Hematopoietic multipotent progenitor cell treated with erythropoietin and hydrocortisone succinate and interleukin-3 and kit ligand, for 4 days (in vitro differentiated cells): Measurements from ENCODE around the gene KLHL34.

Experiments used
- DNase-seq: peaks from one replicate; pipeline ENCODE4 v3.0.0-alpha.2; 2015

The KLHL34 gene

GRCh38 chrX:21655901-21656586 is 2.1 kb downstream of the KLHL34 start:
- no peak for DNase-seq

GRCh38 chrX:21645886-21646285 is 12.2 kb downstream of the KLHL34 start:
- DNase-seq = no peak

GRCh38 chrX:21645431-21645830 is 12.7 kb downstream of the KLHL34 start:
- no peak for DNase-seq

GRCh38 chrX:21639775-21640174 is 18.4 kb downstream of the KLHL34 start:
- DNase-seq = no peak

- DNase-seq = no peak
Observed at GRCh38 chrX:21638311-21638710, 19.8 kb downstream of the KLHL34 start.

- no peak for DNase-seq
Observed at GRCh38 chrX:21632027-21632426, 26.1 kb downstream of the KLHL34 start.

- no peak for DNase-seq
Observed at GRCh38 chrX:21623778-21624501, 34.2 kb downstream of the KLHL34 start.

GRCh38 chrX:21620234-21620633 is 37.9 kb downstream of the KLHL34 start:
- DNase-seq = no peak

GRCh38 chrX:21616386-21616785 is 41.7 kb downstream of the KLHL34 start:
- no peak for DNase-seq

GRCh38 chrX:21612154-21612553 is 46.0 kb downstream of the KLHL34 start:
- DNase-seq = no peak

GRCh38 chrX:21610168-21610567 is 48.0 kb downstream of the KLHL34 start:
- no peak for DNase-seq

- DNase-seq = no peak
Observed at GRCh38 chrX:21606002-21606401, 52.1 kb downstream of the KLHL34 start.
